Calu3 (cell line): Measurements from ENCODE around the gene C20orf204. TPM values are rescaled to one million over a fixed set of nuclear protein-coding genes. Genes with fewer than 3 reads are reported as not detected.

Experiments
- BruUV-seq: library from RNA; stranded (reverse); fragments of 400-500 nt; replicated peaks from 2 replicates; lab custom pipeline; 2021; lab: Mats Ljungman, UMichigan
- CTCF ChIA-PET: fragments of 300-600 bp; sonication (Branson Sonifier 250); formaldehyde crosslinking; loops from one replicate; lab custom pipeline; 2022; ENCODE audit warnings: antibody characterized with exemption; lab: Charles Lee
- DNase-seq: peaks from one replicate; pipeline ENCODE4 v3.0.0; 2022
- H3K27ac Mint-ChIP-seq: one replicate; pipeline ENCODE4 v1.8.0; 2022; ENCODE audit warnings: mixed read lengths; ENCODE audit not compliant: unreplicated experiment
- H3K27me3 Mint-ChIP-seq: one replicate; pipeline ENCODE4 v1.8.0; 2022; ENCODE audit warnings: mixed read lengths; ENCODE audit not compliant: unreplicated experiment
- H3K36me3 Mint-ChIP-seq: one replicate; pipeline ENCODE4 v1.8.0; 2022; ENCODE audit warnings: mild to moderate bottlenecking, moderate library complexity, mixed read lengths; ENCODE audit not compliant: insufficient read depth, unreplicated experiment
- H3K4me1 Mint-ChIP-seq: one replicate; pipeline ENCODE4 v1.8.0; 2022; ENCODE audit warnings: mild to moderate bottlenecking, low read depth, mixed read lengths; ENCODE audit not compliant: unreplicated experiment
- H3K4me3 Mint-ChIP-seq: one replicate; pipeline ENCODE4 v1.8.0; 2022; ENCODE audit warnings: mild to moderate bottlenecking, low read depth, moderate library complexity, mixed read lengths; ENCODE audit not compliant: unreplicated experiment
- H3K9me3 Mint-ChIP-seq: one replicate; pipeline ENCODE4 v1.8.0; 2022; ENCODE audit warnings: low read depth, mixed read lengths; ENCODE audit not compliant: unreplicated experiment
- intact Hi-C: fragments of 100-400 bp; cut with micrococcal nuclease; formaldehyde crosslinking; loops from one replicate; pipeline ENCODE4 v1.10.0; 2022; ENCODE audit not compliant: unreplicated experiment
- total RNA-seq: library from RNA; stranded (reverse); gene quantifications from 2 replicates; pipeline ENCODE4 v1.2.3, GENCODE V29; 2022
- TF ChIP-seq, protein P1 (sequence below): fragments of 200-600 bp; IDR thresholded peaks from one replicate; pipeline ENCODE4 v1.8.0; 2022; ENCODE audit warnings: antibody characterized with exemption; ENCODE audit not compliant: unreplicated experiment

Gene C20orf204
- total RNA-seq, 1 experiment from 2014 or later: 5.0 TPM

DNA sequence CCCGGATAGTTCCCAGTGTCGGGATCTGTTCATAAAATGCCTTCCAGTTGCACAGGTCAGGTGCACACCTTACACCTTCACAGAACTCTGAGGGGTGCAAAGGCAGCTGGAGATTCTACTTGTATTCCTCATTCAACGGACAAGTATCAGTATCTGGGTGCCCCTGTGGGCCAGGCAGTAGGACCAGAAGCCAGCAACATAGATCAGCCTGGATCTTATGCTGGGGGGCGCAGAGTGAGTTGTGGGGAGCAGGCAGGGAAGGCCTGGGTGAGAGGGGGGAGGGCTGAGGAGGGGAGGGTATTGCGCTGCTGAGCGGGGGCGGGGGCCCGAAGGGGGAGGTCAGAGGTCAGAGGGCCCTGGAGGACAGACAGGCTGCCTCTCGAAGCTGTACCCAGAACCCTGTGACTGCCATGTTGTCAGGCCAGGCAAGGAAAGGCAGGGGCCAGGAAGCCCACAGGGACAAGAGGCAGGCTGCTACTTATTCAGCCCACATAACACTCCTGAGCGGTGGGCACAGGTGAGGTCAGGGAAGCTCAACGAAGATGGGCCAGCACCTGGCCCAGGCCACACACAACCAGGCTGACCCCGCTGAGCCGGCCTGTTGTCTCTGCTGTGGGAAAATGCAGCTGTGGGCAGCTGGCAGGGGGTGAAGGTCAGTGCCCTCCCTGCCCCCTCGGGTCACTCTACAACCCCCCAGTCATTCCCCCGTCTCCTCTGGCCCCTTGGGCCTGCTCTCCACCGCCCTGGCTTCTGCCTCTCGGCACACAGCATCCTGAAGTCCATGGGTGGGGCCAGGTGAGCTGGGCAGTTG is 45.0 kb downstream of the C20orf204 start:
- peaks cover 41% of the 10 kb centered on the region for H3K36me3 Mint-ChIP-seq
- H3K9me3 Mint-ChIP-seq: no peaks in the 10 kb centered on the region
- BruUV-seq: no TSS peak
- H3K4me1 Mint-ChIP-seq: peaks cover 32% of the 10 kb centered on the region
- peak overlapping the region; percentile 48 for H3K4me3 Mint-ChIP-seq
- TF ChIP-seq, protein P1, sequence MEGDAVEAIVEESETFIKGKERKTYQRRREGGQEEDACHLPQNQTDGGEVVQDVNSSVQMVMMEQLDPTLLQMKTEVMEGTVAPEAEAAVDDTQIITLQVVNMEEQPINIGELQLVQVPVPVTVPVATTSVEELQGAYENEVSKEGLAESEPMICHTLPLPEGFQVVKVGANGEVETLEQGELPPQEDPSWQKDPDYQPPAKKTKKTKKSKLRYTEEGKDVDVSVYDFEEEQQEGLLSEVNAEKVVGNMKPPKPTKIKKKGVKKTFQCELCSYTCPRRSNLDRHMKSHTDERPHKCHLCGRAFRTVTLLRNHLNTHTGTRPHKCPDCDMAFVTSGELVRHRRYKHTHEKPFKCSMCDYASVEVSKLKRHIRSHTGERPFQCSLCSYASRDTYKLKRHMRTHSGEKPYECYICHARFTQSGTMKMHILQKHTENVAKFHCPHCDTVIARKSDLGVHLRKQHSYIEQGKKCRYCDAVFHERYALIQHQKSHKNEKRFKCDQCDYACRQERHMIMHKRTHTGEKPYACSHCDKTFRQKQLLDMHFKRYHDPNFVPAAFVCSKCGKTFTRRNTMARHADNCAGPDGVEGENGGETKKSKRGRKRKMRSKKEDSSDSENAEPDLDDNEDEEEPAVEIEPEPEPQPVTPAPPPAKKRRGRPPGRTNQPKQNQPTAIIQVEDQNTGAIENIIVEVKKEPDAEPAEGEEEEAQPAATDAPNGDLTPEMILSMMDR: no peak
- CTCF ChIA-PET: no interaction called here
- no peak for DNase-seq
- intact Hi-C loops: loop anchor here (5.0 kb wide), 1 partner anchor 41 kb away; no protein-coding TSS in a partner anchor
- peak overlapping the region; percentile 68 for H3K27ac Mint-ChIP-seq
- peaks cover 60% of the 10 kb centered on the region for H3K27me3 Mint-ChIP-seq

DNA sequence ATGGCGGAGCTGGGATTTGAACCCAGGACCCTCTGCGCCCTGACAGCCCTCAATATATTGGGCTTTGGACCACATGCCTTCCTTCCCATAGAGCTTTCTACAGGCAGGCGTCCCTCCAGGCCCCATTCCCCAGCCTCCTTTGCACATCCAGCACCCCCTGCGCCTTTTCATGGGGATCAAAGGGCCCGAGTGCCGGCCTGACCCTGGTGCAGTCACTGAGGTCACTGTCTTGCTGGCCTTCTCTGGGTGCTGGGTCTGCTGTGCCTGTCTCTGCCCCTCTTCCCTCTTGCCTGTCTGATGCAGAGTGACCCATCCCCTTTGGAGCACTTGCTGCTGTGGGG is 45.6 kb downstream of the C20orf204 start:
- Mint-ChIP-seq H3K36me3 (peaks cover 41% of the 10 kb centered on the region), H3K27ac (no peak overlapping the region), H3K4me1 (peaks cover 32% of the 10 kb centered on the region), H3K27me3 (peaks cover 66% of the 10 kb centered on the region), H3K4me3 (no peak overlapping the region), H3K9me3 (no peaks in the 10 kb centered on the region)
- intact Hi-C loops: loop anchor here (5.0 kb wide), 1 partner anchor 41 kb away; no protein-coding TSS in a partner anchor
- BruUV-seq: no TSS peak
- CTCF ChIA-PET: no interaction called here
- no peak for DNase-seq
- TF ChIP-seq, protein P1: no peak

DNA sequence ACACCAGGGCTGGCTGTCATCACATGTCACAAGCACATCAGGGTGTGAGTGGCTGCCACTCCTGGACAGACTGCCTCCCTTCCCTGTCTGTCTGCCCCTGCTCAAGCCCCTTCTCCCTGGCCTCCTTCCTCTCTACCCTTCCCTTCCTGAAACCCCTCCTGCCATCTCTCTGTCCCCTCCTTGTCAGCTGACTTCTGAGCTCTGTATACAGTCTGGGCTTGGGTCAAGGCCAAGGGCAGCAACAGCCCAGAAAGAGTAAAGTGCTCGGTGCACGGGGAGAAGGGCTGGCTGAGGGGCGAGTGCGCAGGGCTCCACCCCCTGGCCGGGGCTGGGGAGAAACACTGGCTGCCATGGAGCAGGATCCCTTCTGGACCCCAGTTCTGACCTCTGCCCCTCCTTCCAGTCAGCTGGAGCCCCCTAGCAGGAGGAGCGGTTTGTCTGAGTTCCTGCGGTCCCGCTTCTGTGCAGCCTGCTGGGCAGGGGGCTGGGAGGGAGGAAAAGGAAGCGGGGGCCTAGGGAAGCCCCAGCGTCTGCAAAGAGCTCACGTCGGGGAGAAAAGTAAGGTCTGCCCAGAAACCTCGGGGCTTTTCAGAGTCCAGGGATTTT is 46.2 kb downstream of the C20orf204 start:
- Mint-ChIP-seq H3K36me3 (peaks cover 45% of the 10 kb centered on the region), H3K27me3 (peaks cover 72% of the 10 kb centered on the region), H3K4me1 (peaks cover 32% of the 10 kb centered on the region), H3K27ac (no peak overlapping the region), H3K4me3 (no peak overlapping the region), H3K9me3 (no peaks in the 10 kb centered on the region)
- CTCF ChIA-PET: interaction anchor here (0.6 to 1.6 kb wide), 3 partner anchors 9 to 11 kb away, joined by 3 to 5 read pairs (median 4); no protein-coding TSS in a partner anchor
- TF ChIP-seq, protein P1: no peak
- no TSS peak for BruUV-seq
- intact Hi-C loops: loop anchor here (5.0 kb wide), 1 partner anchor 40 kb away; no protein-coding TSS in a partner anchor
- DNase-seq: no peak

DNA sequence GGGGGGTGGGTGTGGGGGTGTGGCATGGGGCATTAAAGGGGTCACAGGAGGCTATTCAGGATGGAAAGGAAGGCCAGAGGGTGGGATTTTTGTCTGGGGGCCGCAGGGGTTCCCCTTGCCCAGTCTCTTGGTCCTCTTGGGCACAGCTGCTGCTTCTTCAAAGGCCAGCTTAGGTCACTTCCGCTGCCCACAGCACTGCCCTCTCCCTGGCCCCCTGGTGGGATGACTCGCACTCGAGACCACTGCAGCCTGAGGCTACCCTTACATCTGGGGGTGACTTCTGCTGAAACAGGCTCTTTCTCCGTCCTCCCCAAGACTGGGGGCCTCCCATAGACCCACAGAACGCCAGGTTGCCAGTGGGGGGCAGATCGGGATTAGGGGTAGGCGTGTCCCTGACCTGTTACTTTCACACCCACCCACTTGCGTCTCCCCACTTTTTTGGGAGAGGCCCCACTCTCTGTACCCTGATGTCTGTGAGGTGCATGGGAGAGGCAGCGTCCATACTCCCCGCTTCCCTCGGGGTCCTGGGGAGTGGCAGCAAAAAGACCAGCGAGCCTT is 46.9 kb downstream of the C20orf204 start:
- H3K4me1 Mint-ChIP-seq: peaks cover 30% of the 10 kb centered on the region
- CTCF ChIA-PET: interaction anchor here (0.6 to 1.9 kb wide), 9 partner anchors 9 to 44 kb away, joined by 3 to 11 read pairs (median 5); partner anchors contain the start of gene TCEA2
- intact Hi-C loops: loop anchor here (5.0 kb wide), 1 partner anchor 39 kb away; no protein-coding TSS in a partner anchor
- peaks cover 79% of the 10 kb centered on the region for H3K27me3 Mint-ChIP-seq
- DNase-seq: no peak
- no peaks in the 10 kb centered on the region for H3K9me3 Mint-ChIP-seq
- TF ChIP-seq, protein P1: no peak
- BruUV-seq: no TSS peak
- peaks cover 45% of the 10 kb centered on the region for H3K36me3 Mint-ChIP-seq
- H3K27ac Mint-ChIP-seq: no peak overlapping the region
- peak overlapping the region; percentile 74 for H3K4me3 Mint-ChIP-seq
